ENCODE results near the gene EIF2D.
A peak's percentile ranks its signal among the peaks of the same experiment; 100 is the strongest.

The EIF2D gene

DNA sequence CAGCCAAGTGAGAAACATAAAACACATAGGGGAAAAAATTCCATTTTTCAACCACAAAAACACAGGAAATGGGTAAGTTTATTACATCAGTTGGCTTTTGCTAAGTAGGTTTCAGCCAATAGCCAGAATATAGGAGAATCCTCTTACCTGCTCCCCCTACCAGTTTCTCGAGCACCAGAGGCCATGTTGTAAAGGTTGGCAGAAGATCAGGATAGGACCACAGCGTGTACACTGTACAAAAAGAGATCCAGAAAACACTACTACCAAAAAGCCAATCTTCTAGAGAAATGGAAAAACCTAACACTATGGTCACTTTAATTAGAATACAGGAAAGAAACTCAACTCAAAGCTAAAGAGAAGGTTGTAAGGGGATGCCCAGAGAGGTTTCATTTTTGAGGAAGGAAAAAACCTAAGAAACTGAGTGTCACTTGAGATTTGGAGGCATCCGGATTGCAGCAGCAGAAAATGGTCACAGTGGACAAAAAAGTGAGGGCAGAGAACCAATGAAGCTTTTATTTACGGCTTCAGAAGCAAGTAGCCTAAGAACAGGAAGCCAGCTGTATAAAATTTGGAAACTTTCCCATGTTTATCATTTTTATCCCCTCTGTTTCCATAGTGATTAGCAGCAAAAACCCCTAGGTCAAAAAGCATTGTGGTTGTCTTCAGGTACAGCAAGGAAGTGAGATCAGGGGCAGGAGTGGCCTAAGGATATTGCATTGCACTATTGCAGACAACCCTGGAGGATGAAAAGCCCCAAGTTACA lies 2.9 kb downstream of the EIF2D start:
- TF ChIP-seq ZNF274 (IDR thresholded peaks at IDR 0.05; ENCODE audit: low read depth, low read length), result no peak
- H3K4me3 ChIP-seq (ENCODE audit: low read length), result peak overlapping the region; percentile 37; the same call in 1 of the 2 replicates

DNA sequence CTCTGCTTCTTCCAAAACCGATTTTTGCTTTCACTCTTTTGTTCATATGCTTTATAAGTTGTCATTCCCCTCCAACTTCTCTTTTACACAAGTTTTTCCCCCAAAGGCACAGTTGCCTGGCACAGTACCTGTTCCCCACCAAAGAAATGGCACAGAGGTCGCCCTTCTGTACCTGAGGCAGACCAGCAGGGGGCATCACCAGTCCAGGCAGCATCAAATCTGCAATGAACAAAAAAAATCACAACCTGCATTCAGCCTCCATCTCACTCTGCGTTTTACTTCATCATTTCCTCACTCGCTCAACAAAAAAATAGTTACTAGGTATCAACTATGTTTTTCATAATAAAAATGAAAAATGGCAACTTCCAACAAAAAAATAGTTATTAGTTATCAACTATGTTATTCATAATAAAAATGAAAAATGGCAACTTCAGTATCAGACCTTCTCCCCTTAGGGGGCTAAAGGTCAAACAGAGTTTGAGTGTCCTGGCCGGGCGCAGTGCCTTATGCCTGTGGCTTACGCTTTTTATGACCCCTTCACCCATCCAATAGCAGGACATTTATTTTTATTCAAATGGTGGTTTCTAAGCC lies 4.1 kb downstream of the EIF2D start:
- TF ChIP-seq ZNF274 (IDR thresholded peaks at IDR 0.05; ENCODE audit: low read depth, low read length), result no peak

DNA sequence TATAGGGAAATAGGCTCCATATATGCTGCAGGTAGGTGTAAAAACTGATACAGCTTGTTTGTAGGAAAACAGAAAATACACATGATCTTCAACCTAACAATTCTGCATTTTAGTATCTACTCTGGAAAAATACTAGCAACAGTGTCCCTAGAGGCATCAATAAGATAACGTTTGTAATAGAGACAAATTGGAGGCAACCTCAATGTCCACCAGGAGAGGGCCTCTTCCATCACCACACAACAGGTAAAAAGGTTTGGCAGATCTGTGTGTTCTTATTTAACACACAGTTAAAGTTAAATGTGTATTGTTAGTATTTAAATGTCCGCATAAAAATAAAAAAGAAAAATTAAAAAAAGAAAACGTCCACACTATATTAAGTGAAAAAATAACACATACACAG lies 5.4 kb downstream of the EIF2D start:
- H3K4me3 ChIP-seq (ENCODE audit: low read length), result no peak overlapping the region
- TF ChIP-seq ZNF274 (IDR thresholded peaks at IDR 0.05; ENCODE audit: low read depth, low read length), result no peak

More for the DNA sequence above, 4.1 kb downstream of the EIF2D start:
- peak overlapping the region; percentile 5; the same call in 1 of the 2 replicates for H3K4me3 ChIP-seq (ENCODE audit: low read length)

DNA sequence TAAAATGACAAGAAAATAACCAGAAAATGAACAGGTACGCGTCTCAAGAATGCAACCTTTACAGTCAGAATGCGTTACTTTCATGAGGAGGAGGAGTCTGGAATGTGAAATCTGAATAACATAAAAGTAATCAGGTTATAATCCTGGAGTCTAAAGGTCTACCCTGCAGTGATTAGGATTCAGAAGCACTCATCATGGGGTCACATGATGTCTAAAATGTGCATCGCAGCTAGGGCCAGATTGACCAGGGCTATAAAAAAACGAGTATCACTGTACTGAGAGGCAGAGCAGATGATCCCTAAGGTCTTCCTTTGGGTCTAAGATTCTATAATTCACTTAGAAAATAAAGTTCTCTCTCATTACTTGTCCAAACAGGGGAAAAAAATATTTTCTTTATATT lies 7.4 kb downstream of the EIF2D start:
- H3K4me3 ChIP-seq (ENCODE audit: low read length), result no peak overlapping the region
- no peak for TF ChIP-seq ZNF274 (IDR thresholded peaks at IDR 0.05; ENCODE audit: low read depth, low read length)

DNA sequence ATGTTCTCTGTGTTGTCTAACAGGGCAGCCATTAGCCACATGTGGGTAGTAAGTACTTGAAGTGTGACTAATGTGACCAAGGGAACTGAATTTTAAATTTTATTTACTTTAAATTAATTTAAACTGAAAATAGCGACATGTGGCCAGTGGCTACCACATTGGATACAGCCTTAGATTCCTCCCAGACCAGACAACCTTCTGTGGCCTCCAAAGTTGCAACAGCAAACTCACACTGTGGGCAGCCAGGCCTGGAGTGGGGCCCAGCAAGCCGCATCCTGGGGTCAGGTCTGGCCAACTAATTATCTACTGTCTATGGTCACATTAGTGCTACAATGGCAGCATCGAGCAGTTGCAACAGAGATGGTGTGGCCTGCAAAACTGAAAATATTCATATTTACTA lies 11.7 kb downstream of the EIF2D start:
- no peak overlapping the region for H3K4me3 ChIP-seq (ENCODE audit: low read length)
- TF ChIP-seq ZNF274 (IDR thresholded peaks at IDR 0.05; ENCODE audit: low read depth, low read length), result no peak

DNA sequence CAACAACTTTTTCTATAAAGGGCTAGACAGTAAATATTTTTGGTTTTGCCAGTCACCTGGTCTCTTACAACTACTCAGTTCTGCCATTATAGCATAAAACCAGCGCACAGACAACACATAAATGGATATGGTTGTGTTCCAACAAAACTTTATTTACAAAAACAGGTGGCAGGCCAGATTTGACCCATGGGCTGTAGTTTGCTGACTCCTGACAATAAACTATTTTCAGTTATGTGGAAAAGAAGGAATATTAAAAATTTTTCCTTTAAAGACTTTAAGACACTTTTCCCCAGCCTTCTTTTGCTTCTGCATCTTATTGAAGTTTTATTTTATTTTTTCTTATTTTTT lies 16.0 kb downstream of the EIF2D start:
- H3K4me3 ChIP-seq (ENCODE audit: low read length), result no peak overlapping the region
- TF ChIP-seq ZNF274 (IDR thresholded peaks at IDR 0.05; ENCODE audit: low read depth, low read length), result no peak

DNA sequence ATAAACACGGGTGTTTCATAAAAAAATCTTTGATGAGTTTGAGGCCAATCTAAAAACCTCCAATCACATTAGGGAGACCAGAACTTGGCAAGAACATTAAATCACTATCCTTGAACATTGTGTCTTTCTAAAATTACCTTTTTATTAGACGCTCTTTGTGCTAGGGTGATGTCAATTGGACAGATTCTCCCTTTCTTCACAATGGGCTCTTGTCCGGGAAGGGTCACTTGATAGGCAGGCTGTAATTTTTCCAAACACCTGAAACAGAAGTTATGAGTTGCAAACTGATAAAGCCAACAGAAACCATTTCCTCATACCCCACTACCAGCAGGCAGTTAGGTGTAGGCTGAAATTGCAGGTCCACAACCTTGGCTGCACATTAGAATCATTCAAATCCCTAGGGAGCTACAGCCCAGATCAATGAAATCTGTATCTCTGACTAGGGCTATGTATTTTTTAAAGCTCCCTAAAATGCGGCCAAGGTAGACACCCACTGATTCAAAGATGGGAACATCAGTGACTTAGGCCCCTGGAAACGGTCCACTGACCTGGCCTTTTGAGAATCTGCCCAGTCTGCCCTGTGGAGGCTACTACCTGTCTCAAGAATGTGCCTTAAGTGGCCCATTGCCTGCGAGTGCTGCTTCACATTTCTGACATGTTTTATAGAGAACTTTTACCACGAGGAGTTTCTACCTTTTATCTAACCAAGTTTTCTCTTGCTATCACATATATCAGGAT lies 16.5 kb downstream of the EIF2D start:
- no peak overlapping the region for H3K4me3 ChIP-seq (ENCODE audit: low read length)
- no peak for TF ChIP-seq ZNF274 (IDR thresholded peaks at IDR 0.05; ENCODE audit: low read depth, low read length)

DNA sequence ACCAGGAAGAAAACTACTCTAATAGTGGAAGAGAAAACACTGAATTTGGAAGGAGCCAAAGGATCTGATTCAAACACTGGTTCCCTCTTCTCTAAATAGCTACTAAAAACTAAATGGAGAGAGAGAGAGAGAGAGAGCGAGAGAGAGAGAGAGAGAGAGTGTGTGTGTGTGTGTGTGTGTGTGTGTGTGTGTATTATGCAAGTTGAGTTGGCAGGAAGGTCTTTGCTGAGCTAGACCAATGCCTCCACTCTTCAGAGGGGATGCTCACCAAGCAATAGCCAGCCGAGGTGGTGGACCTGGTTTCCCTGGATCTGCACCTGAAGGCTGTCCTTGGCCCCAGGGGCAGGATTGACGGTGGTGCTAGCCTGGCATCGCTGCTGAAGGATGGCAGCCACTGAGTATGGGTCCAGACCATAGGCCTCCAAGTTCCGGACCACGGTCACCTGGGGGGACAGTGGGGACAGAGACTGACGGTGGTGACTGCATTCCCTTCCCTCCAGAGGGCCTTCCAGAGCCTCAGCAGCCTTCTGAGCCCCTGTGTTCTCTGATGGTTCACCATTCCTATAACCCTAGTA lies 18.8 kb downstream of the EIF2D start:
- no peak overlapping the region for H3K4me3 ChIP-seq (ENCODE audit: low read length)
- TF ChIP-seq ZNF274 (IDR thresholded peaks at IDR 0.05; ENCODE audit: low read depth, low read length), result no peak

DNA sequence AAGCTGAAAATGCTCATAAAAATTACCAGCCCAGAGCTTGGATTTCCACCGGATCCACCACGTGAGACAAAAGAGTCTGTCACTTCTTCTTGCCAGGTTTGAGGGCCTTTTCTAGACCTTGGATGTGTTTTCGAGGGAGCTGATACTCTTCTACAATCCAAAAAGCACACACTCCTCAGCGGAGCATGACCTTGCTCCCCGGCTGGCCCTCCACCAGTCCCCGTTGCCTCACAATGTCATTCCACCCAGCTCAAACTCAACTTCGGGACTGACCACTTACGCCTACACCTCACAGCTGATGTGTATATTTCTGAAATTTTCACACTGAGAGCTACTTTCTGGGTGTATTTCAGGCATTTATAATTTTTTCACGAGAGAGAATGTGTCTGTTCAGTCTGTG lies 20.6 kb downstream of the EIF2D start:
- H3K4me3 ChIP-seq (ENCODE audit: low read length), result no peak overlapping the region
- TF ChIP-seq ZNF274 (IDR thresholded peaks at IDR 0.05; ENCODE audit: low read depth, low read length), result no peak

DNA sequence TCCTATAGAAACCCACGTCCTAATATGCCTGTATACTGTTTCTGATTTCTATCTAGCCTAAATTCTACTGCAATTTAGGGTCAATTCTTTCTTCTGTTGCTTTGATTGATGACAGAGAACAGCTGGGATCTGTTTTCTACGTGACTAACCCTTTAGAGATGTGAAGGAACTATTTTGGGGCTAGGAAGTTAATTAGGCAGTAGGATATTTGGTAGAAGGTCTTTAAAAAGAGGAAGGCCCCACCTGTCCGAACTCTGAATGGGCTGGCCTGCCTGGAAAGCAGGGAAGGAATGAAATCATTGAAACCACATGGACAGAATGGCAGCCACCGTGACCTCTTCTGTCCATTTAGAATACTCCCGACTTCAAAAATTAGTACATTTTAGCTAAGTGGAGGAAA lies 21.0 kb downstream of the EIF2D start:
- no peak overlapping the region for H3K4me3 ChIP-seq (ENCODE audit: low read length)
- TF ChIP-seq ZNF274 (IDR thresholded peaks at IDR 0.05; ENCODE audit: low read depth, low read length), result no peak

DNA sequence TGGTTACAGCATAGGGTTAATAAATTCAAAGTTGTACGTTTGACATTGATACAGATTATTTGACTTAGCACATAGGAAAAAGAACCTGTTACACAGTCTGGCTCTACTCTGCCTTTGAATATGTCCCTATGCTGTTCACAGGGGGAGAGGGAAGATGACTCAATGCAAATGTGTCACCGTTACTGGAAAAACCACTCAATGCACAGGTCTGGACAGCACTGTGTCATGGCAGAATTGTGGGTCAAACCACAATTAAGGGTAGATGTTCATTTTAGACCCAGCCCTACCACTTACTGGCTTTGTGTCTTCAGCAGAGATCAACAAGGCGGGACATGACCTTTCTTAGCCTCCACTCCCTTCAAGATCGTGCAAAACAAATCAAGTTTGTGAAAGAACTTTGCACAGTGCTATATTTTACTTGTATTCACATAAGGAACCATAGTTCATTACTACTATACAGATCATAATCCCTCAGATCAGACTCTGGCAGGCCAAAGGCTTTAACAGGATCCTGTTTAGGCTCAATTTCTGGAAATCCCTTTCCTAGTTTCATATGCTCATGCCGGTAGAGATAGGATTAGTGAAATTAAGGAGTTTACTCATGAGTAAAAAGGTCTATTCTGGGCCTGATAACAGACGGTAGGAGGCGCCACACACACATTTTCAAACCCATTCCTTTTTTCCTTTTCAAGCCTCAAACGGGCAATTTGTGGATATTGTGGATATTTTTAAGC lies 22.1 kb downstream of the EIF2D start:
- no peak for TF ChIP-seq ZNF274 (IDR thresholded peaks at IDR 0.05; ENCODE audit: low read depth, low read length)
- H3K4me3 ChIP-seq (ENCODE audit: low read length), result no peak overlapping the region

DNA sequence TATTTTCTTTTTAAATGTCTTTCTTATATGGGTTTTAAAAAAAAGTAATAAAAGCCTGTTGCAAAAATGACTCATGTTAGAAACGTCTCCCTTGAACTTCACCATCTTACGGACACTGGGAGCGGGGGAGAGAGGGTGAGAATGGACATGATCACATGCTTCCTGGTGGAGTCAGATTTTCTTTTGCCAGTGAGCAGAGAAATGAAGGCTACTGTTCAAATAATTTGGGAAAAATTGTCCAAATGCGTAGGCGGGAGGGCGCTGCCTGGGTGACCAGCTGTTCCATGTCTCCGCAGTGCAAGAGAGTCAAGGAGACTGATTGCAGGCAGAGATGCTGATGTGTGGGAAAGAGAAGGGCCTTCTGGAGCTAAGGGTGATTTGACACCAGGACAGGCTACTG lies 23.1 kb downstream of the EIF2D start:
- H3K4me3 ChIP-seq (ENCODE audit: low read length), result no peak overlapping the region
- TF ChIP-seq ZNF274 (IDR thresholded peaks at IDR 0.05; ENCODE audit: low read depth, low read length), result no peak

DNA sequence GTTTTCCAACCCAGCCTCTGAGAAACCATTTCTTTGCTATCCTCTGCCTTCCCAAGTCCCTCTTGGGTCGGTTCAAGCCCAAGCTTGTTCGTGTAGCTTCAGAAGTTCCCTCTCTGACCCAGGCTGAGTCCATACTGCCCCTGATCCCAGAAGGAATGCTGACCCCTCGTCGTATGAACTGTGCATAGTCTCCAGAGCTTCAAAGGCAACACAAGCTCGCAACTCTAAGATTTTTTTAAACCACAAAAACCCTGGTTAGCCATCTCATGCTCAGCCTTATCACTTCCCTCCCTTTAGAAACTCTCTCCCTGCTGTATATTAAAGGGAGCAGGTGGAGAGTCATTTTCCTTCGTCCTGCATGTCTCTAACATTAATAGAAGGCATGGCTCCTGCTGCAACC lies 23.8 kb downstream of the EIF2D start:
- no peak overlapping the region for H3K4me3 ChIP-seq (ENCODE audit: low read length)
- TF ChIP-seq ZNF274 (IDR thresholded peaks at IDR 0.05; ENCODE audit: low read depth, low read length), result no peak

DNA sequence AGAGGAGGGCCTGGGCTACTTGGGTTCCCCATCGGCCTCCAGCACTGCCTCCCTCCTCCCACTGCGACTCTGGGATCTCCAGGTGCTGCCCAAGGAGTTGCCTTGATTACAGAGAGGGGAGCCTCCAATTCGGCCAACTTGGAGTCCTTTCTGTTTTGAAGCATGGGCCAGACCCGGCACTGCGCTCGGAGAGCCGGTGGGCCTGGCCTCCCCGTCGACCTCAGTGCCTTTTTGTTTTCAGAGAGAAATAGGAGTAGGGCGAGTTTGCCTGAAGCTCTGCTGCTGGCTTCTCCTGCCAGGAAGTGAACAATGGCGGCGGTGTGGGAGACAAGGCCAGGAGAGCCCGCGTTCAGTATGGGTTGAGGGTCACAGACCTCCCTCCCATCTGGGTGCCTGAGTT lies 24.4 kb downstream of the EIF2D start:
- H3K4me3 ChIP-seq (ENCODE audit: low read length), result no peak overlapping the region
- no peak for TF ChIP-seq ZNF274 (IDR thresholded peaks at IDR 0.05; ENCODE audit: low read depth, low read length)
